B cell (primary cell): ENCODE data around the gene P3H3. TPM values are rescaled to one million over a fixed set of nuclear protein-coding genes. Genes with fewer than 3 reads are reported as not detected.

Experiments
- ATAC-seq: fragments of 200-7000 bp; cut with Tn5 transposase; one replicate; pipeline ENCODE4 v1.10.0; 2021; ENCODE audit warnings: low read depth, mild to moderate bottlenecking, moderate number of reproducible peaks, moderate library complexity
- CTCF ChIA-PET: fragments of 350-600 bp; sonication (Branson Sonifier 250); formaldehyde crosslinking; loops from one replicate; lab custom pipeline; 2021; ENCODE audit warnings: antibody characterized with exemption, inconsistent platforms; lab: Charles Lee
- POLR2A ChIA-PET: fragments of 350-600 bp; sonication (Branson Sonifier 250); formaldehyde crosslinking; loops from one replicate; lab custom pipeline; 2021; ENCODE audit warnings: antibody characterized with exemption; lab: Charles Lee
- DNase-seq: peaks from one replicate; pipeline ENCODE4 v3.0.0; 2013
- H2AFZ ChIP-seq: 2 replicates; pipeline ENCODE4 v1.6.1; 2012; ENCODE audit warnings: mild to moderate bottlenecking, low read depth, low read length; ENCODE audit not compliant: insufficient read depth, poor library complexity, severe bottlenecking
- H3K27ac ChIP-seq, 2 donors: 1 replicate in 1 of 2; 2 replicates in 1 of 2; pipeline ENCODE4 v1.5.1; 2012 to 2013; ENCODE audit warnings: low read length in 2 of 2, mild to moderate bottlenecking in 2 of 2, moderate library complexity in 1 of 2
- H3K27me3 ChIP-seq, 4 experiments: fragments of 200-600 bp in 1 of 4; sonication (generic) in 1 of 4; replicated peaks in 1 of 4; 1 replicate in 2 of 4; 2 replicates in 2 of 4; pipeline versions ENCODE4 v1.6.1 to v1.7.0; 2013 to 2016; ENCODE audit warnings: low read length in 3 of 4, mild to moderate bottlenecking in 2 of 4, mixed read lengths in 1 of 4, moderate library complexity in 1 of 4; ENCODE audit not compliant: insufficient read depth in 4 of 4, control insufficient read depth in 3 of 4; ENCODE audit errors: control extremely low read depth in 1 of 4
- H3K36me3 ChIP-seq, 2 experiments: replicated peaks in 1 of 2; 1 replicate in 1 of 2; 2 replicates in 1 of 2; pipeline versions ENCODE4 v1.6.1 to v1.7.1; 2013; ENCODE audit warnings: low read length in 1 of 2; ENCODE audit not compliant: insufficient read depth in 2 of 2, control insufficient read depth in 1 of 2; ENCODE audit errors: control extremely low read depth in 1 of 2, extremely low read depth in 1 of 2
- H3K4me1 ChIP-seq, 2 donors: fragments of 200-600 bp in 1 of 2; sonication (generic) in 1 of 2; 1 replicate in 1 of 2; 2 replicates in 1 of 2; pipeline versions ENCODE4 v1.5.1 to v1.6.1; 2013 to 2017; ENCODE audit warnings: low read length in 2 of 2; ENCODE audit not compliant: control insufficient read depth in 2 of 2, insufficient read depth in 2 of 2
- H3K4me2 ChIP-seq: replicated peaks from 2 replicates; pipeline ENCODE3; 2012; ENCODE audit warnings: mild to moderate bottlenecking, low read depth, low read length; ENCODE audit not compliant: poor library complexity, severe bottlenecking
- H3K4me3 ChIP-seq, 5 experiments: fragments of 200-600 bp in 1 of 5; sonication (generic) in 1 of 5; 1 replicate in 3 of 5; 2 replicates in 2 of 5; pipeline versions ENCODE4 v1.5.1 to v1.7.0; 2011 to 2016; ENCODE audit warnings: low read length in 4 of 5, mild to moderate bottlenecking in 4 of 5, low read depth in 2 of 5, control low read depth in 1 of 5, moderate library complexity in 1 of 5; ENCODE audit not compliant: insufficient read depth in 1 of 5; ENCODE audit errors: control extremely low read depth in 1 of 5, extremely low read depth in 1 of 5
- H3K79me2 ChIP-seq: fragments of 200-600 bp; sonication (generic); one replicate; pipeline ENCODE4 v1.6.0; 2016; ENCODE audit warnings: low read length; ENCODE audit not compliant: control insufficient read depth, insufficient read depth
- H3K9ac ChIP-seq: fragments of 200-600 bp; sonication (generic); 2 replicates; pipeline ENCODE4 v1.6.1; 2017; ENCODE audit warnings: mild to moderate bottlenecking, low read length, moderate library complexity
- H3K9me3 ChIP-seq, 3 donors: one replicate each; pipeline versions ENCODE4 v1.6.1 to v1.7.1; 2013; ENCODE audit warnings: low read length in 2 of 3; ENCODE audit not compliant: control insufficient read depth in 2 of 3, insufficient read depth in 1 of 3; ENCODE audit errors: control extremely low read depth in 1 of 3
- H4K20me1 ChIP-seq: 2 replicates; pipeline ENCODE4 v1.6.0; 2012; ENCODE audit warnings: mild to moderate bottlenecking, low read length; ENCODE audit not compliant: insufficient read depth, control insufficient read depth, poor library complexity, severe bottlenecking
- H3K27ac Mint-ChIP-seq: one replicate; pipeline ENCODE4 v1.8.0; 2021; ENCODE audit warnings: mixed read lengths
- H3K27me3 Mint-ChIP-seq: one replicate; pipeline ENCODE4 v1.8.0; 2021; ENCODE audit warnings: mixed read lengths
- H3K4me1 Mint-ChIP-seq: one replicate; pipeline ENCODE4 v1.8.0; 2021; ENCODE audit warnings: mixed read lengths
- H3K4me3 Mint-ChIP-seq: one replicate; pipeline ENCODE4 v1.8.0; 2021; ENCODE audit warnings: mixed read lengths
- H3K9me3 Mint-ChIP-seq: one replicate; pipeline ENCODE4 v1.8.0; 2022; ENCODE audit warnings: mixed read lengths; ENCODE audit not compliant: insufficient read depth
- EZH2 ChIP-seq: IDR thresholded peaks from 2 replicates; pipeline ENCODE4 v1.6.1; 2012; ENCODE audit warnings: borderline replicate concordance, low read depth, mild to moderate bottlenecking, moderate library complexity, low read length; ENCODE audit not compliant: insufficient read depth, poor library complexity, severe bottlenecking
- WGBS: methylation state at CpG from one replicate; pipeline ENCODE4 v1.1.5; 2013; ENCODE audit warnings: missing lambda C conversion rate; ENCODE audit not compliant: insufficient coverage; 5-methylcytosine and 5-hydroxymethylcytosine counted together
- intact Hi-C: fragments of 100-400 bp; cut with micrococcal nuclease; formaldehyde crosslinking; loops from one replicate; pipeline ENCODE4 v1.10.0; 2022
- polyA plus RNA-seq: library from polyadenylated mRNA; depleted of rRNA; stranded (reverse); fragments of >200 nt; gene quantifications from 2 replicates; pipeline ENCODE4 v1.2.3, GENCODE V29; 2012
- total RNA-seq, 2 donors: library from RNA; stranded (reverse); fragments of 120-200 nt in 1 of 2; gene quantifications; 1 replicate in 1 of 2; 2 replicates in 1 of 2; pipeline versions ENCODE4 v1.2.3 to v1.2.4, GENCODE V29; 2013 to 2022
- TF ChIP-seq, protein P1 (sequence below): fragments of 200-600 bp; IDR thresholded peaks from one replicate; pipeline ENCODE4 v1.8.0; 2022; ENCODE audit warnings: antibody characterized with exemption, mild to moderate bottlenecking

P3H3 gene
- total and polyA plus RNA-seq, 2 donors (not counting 1 experiment from before 2014, with no cell fraction given) = 0.09 TPM; not detected in 1

DNA sequence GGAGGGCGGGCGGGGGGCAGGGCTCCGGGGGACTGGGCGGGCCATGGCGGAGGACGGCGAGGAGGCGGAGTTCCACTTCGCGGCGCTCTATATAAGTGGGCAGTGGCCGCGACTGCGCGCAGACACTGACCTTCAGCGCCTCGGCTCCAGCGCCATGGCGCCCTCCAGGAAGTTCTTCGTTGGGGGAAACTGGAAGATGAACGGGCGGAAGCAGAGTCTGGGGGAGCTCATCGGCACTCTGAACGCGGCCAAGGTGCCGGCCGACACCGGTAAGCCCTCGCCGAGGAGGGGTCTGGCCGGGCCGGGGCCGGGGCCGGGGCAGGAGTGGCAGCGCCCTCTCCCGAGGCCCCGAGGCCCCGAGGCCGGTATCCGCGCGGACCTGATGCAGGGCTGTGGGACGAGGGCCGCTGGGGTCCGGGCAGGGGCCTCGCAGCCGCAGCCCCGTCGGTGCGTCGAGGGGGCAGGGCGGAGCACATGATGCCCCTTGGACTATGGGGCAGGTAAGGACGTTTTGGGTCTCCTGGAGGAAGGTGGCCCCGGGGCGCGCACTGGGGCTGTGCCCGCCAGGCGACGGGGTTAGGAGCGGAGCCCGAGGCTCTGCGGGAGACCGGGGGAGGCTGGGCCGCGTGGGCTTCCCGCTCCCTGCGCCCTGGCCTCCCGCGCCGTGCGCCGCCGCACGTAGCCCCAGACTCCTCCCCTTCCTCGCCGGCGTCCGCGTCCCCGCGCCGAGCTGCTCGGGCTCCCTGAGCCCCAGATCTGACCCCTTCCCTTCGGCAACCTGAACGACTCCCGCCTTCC is 39.4 kb downstream of the P3H3 start, which contains the start of gene TPI1:
TPI1 (plus strand) TSS at position 119 of the 798 bp plus-strand sequence; CDS start at position 155, 36 bp downstream.
- Histone ChIP-seq H3K36me3 (peaks cover 0 to 38% of the 10 kb centered on the region in 2 experiments), H3K79me2 (peaks cover 17% of the 10 kb centered on the region)
- no peak for TF ChIP-seq EZH2
- TF ChIP-seq, protein P1, sequence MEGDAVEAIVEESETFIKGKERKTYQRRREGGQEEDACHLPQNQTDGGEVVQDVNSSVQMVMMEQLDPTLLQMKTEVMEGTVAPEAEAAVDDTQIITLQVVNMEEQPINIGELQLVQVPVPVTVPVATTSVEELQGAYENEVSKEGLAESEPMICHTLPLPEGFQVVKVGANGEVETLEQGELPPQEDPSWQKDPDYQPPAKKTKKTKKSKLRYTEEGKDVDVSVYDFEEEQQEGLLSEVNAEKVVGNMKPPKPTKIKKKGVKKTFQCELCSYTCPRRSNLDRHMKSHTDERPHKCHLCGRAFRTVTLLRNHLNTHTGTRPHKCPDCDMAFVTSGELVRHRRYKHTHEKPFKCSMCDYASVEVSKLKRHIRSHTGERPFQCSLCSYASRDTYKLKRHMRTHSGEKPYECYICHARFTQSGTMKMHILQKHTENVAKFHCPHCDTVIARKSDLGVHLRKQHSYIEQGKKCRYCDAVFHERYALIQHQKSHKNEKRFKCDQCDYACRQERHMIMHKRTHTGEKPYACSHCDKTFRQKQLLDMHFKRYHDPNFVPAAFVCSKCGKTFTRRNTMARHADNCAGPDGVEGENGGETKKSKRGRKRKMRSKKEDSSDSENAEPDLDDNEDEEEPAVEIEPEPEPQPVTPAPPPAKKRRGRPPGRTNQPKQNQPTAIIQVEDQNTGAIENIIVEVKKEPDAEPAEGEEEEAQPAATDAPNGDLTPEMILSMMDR = no peak

More for the DNA sequence above, 39.4 kb downstream of the P3H3 start, which contains the start of gene TPI1:
- peak within 1 kb of the TSS; percentile 92 for H2AFZ ChIP-seq
- ATAC-seq = peak; percentile 83
- peak within 1 kb of the TSS; percentile 70 to 77 for H3K27ac ChIP-seq
- no peaks in the 10 kb centered on the region for H3K27me3 ChIP-seq
- Mint-ChIP-seq H3K4me3 (peak within 1 kb of the TSS; percentile 96), H3K27ac (peak within 1 kb of the TSS; percentile 97), H3K27me3 (no peaks in the 10 kb centered on the region), H3K9me3 (no peaks in the 10 kb centered on the region), H3K4me1 (peaks cover 50% of the 10 kb centered on the region)
- peaks cover 33 to 41% of the 10 kb centered on the region in 2 donors for H3K4me1 ChIP-seq
- peak within 1 kb of the TSS; percentile 89 for H3K9ac ChIP-seq
- WGBS = under 1% methylated on average over 86 of the region's 86 CpGs
- peak; percentile 83 for DNase-seq
- intact Hi-C loops = loop anchor here (1.0 to 2.0 kb wide), 5 partner anchors 15 to 114 kb away; partner anchors contain the start of genes C12orf57, EMG1, MLF2 and PHB2
- POLR2A ChIA-PET = interaction anchor here (0.6 to 5.5 kb wide), 10 partner anchors 14 to 1163 kb away, joined by 3 to 49 read pairs (median 5); partner anchors contain the start of genes CDCA3, PTPN6, USP5 and ZNF384
- H3K9me3 ChIP-seq = no peaks in the 10 kb centered on the region
- CTCF ChIA-PET = interaction anchor here (0.6 to 11.8 kb wide), 15 partner anchors 15 to 306 kb away, joined by 3 to 136 read pairs (median 4); partner anchors contain the start of genes C12orf57, C1RL, CDCA3 and LPCAT3
- peak within 1 kb of the TSS; percentile 56 to 88 (median 68) for H3K4me3 ChIP-seq
- H4K20me1 ChIP-seq = peaks cover 46% of the 10 kb centered on the region
- peak within 1 kb of the TSS; percentile 97 for H3K4me2 ChIP-seq
